GM13977 (cell line): ENCODE data around the gene RAB3GAP1.

Source experiments
- DNase-seq: peaks from one replicate; pipeline ENCODE4 v3.0.0; 2012; ENCODE audit warnings: low spot score
- in situ Hi-C: fragments of 300-500 bp; cut with MboI; formaldehyde crosslinking; loops from one replicate; pipeline ENCODE4 v1.12.0; 2022; ENCODE audit warnings: low sequenced_read_pairs, low pct_unique_long_range_greater_than_20kb, mixed read lengths, inconsistent platforms; ENCODE audit not compliant: unreplicated experiment
- TF ChIP-seq, protein P1 (sequence below): IDR thresholded peaks from 2 replicates; pipeline ENCODE4 v1.5.1; 2012; ENCODE audit warnings: mild to moderate bottlenecking, control low read depth; ENCODE audit not compliant: insufficient read depth; ENCODE audit errors: extremely low read depth, missing control alignments

The RAB3GAP1 gene

GRCh38 chr2:135052997-135053474, 944 bp downstream of the RAB3GAP1 start:
- DNase-seq, result peak; percentile 31
- TF ChIP-seq, protein P1, sequence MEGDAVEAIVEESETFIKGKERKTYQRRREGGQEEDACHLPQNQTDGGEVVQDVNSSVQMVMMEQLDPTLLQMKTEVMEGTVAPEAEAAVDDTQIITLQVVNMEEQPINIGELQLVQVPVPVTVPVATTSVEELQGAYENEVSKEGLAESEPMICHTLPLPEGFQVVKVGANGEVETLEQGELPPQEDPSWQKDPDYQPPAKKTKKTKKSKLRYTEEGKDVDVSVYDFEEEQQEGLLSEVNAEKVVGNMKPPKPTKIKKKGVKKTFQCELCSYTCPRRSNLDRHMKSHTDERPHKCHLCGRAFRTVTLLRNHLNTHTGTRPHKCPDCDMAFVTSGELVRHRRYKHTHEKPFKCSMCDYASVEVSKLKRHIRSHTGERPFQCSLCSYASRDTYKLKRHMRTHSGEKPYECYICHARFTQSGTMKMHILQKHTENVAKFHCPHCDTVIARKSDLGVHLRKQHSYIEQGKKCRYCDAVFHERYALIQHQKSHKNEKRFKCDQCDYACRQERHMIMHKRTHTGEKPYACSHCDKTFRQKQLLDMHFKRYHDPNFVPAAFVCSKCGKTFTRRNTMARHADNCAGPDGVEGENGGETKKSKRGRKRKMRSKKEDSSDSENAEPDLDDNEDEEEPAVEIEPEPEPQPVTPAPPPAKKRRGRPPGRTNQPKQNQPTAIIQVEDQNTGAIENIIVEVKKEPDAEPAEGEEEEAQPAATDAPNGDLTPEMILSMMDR, result no peak
- in situ Hi-C loops, result no loop called here

DNA sequence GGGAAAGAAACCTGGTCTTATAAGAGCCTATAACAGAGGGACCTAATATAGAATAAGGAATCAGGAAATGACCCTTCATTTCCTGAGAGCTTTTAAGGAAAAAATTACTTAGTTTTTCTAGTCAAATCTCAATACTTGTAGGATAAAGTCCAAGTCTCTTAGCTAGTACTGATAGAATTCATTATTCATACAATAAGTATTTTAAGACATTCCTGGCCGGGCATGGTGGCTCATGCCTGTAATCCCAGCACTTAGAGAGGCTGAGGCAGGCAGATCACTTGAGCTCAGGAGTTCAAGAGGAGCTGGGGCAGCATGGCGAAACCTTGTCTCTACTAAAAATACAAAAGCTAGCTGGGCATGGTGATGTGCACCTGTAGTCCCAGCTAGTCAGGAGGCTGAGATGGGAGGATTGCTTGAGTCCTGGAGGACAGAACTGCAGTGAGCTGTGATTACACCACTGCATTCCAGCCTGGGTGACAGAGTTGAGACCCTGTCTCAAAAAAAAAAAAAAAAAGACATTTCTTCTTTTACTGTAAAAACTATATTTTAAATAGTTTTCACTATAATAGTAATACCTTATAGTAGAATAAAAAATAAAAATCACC, 3.2 kb downstream of the RAB3GAP1 start:
- TF ChIP-seq, protein P1, result no peak
- in situ Hi-C loops, result no loop called here
- DNase-seq, result no peak

DNA sequence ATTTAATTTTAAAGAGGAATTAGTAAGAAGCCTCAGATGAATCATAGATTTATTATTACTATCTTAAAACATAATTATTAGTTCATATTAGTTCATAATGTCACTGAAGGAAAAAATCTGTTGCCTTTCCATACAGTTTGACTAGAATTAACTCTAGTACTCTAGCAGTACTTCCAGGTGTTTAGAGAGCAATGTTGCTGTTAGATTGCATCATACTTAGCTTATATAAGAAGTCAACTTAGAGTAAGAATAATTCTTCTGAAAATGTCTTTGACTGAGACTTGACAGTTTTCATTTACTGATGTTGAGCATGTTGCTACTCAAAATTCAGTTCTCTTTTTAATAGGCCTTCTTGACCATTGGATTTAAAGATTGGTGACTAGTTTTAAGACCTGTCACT, 4.7 kb downstream of the RAB3GAP1 start:
- no peak for DNase-seq
- TF ChIP-seq, protein P1, result no peak

DNA sequence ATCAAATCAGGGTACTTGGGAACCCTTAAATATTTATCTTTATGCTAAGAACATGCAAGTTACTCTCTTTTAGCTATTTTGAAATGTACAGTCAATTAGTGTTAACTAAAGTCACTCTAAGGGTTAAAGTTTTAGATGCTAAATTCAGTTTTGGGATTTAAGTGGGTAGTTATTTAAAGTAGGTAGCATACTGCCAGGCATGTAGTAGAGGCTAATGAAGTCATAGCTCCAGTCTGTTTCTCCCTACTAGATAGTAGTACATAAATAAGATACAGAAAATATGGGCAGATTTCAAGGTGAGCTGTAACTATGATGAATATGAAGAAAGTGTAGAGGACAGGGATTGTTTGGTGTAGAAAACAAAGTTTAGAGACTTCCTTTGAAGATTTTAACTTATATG, 7.5 kb downstream of the RAB3GAP1 start:
- in situ Hi-C loops, result no loop called here
- TF ChIP-seq, protein P1, result no peak
- no peak for DNase-seq

More for the DNA sequence above, 4.7 kb downstream of the RAB3GAP1 start:
- in situ Hi-C loops, result no loop called here

DNA sequence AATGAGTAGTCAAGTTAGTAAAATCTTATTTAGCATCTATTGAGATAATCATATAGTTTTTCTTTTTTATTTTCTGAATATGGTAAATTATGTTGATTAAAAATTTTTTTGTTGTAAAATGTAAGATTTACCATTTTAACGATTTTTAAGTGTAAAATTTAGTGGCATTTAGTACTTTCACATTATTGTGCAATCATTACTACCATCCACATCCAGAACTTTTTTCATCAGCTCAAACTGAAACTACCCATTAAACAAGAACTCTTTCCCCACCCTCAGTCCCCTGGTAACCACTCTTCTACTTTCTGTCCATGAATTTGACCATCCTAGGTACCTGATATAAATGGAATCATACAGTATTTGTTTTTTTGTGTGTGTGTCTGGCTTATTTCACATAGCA, 11.1 kb downstream of the RAB3GAP1 start:
- TF ChIP-seq, protein P1, result no peak
- in situ Hi-C loops, result no loop called here

GRCh38 chr2:135064149-135064548, 12.1 kb downstream of the RAB3GAP1 start:
- in situ Hi-C loops, result no loop called here
- no peak for DNase-seq
- TF ChIP-seq, protein P1, result no peak

More for the DNA sequence above, 11.1 kb downstream of the RAB3GAP1 start:
- DNase-seq, result no peak
